ENCODE results near the gene MAPRE2.

GRCh38 chr18:35019933-35020332 is 21.3 kb upstream of the MAPRE2 start:
- no peak for TF ChIP-seq CTCF (IDR thresholded peaks at IDR 0.05; ENCODE audit: low read length)
- TF ChIP-seq EZH2 (optimal IDR thresholded peaks at IDR 0.05; ENCODE audit: low read depth, low read length) = no peak
